Measurements from ENCODE around the gene GRB2. TPM values are rescaled to one million over a fixed set of nuclear protein-coding genes. Genes with fewer than 3 reads are reported as not detected.
"Not testable (repeated sequence)": the region's sequence is repeated elsewhere in the genome, so short reads cannot be mapped to it uniquely, and the experiment has no call there.

Gene GRB2
- total RNA-seq, 2 donors from 2014 or later: 120 to 144 TPM

DNA sequence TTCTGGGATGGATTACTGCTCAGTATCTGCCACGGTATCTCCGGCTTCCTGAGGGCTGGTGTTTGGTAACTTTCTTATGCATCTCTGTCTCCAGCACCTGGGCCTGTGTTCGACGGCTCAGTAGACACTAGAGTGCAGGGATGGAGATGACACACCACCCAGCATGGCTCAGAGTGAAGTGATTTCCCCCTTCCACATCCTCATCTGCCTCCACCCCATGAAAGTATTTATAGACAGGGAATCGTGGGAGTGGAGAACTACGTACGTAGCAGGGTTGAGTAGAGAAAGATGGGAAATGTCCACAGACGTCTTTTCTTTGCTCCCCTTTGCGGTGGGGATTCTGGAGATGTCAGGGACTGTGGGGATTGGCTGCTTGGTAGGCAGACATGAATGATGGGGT lies 104.4 kb downstream of the GRB2 start:
- DNase-seq (ENCODE audit: low spot score) (no peak), ATAC-seq (ENCODE audit: insufficient number of reproducible peaks, low FRiP score, low read depth) (no peak)
- Histone ChIP-seq H3K36me3 (no peaks in the 10 kb centered on the region), H3K27me3 (replicated peaks; ENCODE audit: insufficient read depth) (no peaks in the 10 kb centered on the region), H3K4me3 (no peak overlapping the region), H3K27ac (no peak overlapping the region), H3K9me3 (no peaks in the 10 kb centered on the region), H3K4me1 (ENCODE audit: control insufficient read depth in 1 of 2, low read depth in 2 of 2) (no peaks in the 10 kb centered on the region)
- TF ChIP-seq, protein P1, sequence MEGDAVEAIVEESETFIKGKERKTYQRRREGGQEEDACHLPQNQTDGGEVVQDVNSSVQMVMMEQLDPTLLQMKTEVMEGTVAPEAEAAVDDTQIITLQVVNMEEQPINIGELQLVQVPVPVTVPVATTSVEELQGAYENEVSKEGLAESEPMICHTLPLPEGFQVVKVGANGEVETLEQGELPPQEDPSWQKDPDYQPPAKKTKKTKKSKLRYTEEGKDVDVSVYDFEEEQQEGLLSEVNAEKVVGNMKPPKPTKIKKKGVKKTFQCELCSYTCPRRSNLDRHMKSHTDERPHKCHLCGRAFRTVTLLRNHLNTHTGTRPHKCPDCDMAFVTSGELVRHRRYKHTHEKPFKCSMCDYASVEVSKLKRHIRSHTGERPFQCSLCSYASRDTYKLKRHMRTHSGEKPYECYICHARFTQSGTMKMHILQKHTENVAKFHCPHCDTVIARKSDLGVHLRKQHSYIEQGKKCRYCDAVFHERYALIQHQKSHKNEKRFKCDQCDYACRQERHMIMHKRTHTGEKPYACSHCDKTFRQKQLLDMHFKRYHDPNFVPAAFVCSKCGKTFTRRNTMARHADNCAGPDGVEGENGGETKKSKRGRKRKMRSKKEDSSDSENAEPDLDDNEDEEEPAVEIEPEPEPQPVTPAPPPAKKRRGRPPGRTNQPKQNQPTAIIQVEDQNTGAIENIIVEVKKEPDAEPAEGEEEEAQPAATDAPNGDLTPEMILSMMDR (IDR thresholded peaks at IDR 0.05): no peak

DNA sequence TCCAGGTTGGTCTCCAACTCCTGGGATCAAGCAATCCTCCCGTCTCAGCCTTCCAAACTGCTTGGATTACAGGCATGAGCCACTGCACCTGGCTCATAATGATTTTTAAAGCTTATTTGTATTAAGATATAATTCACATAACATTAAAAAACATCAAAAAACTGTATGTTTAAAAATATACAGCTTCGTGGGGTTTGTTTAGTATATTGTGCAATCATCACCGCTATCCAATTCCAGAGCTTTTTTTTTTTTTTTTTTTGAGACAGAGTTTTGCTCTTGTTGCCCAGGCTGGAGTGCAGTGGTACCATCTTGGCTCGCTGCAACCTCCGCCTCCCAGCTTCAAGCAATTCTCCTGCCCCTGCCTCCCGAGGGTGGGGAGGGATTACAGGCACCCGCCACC lies 105.2 kb downstream of the GRB2 start:
- Histone ChIP-seq H3K9me3 (no peaks in the 10 kb centered on the region), H3K27me3 (replicated peaks; ENCODE audit: insufficient read depth) (no peaks in the 10 kb centered on the region), H3K36me3 (no peaks in the 10 kb centered on the region), H3K4me1 (ENCODE audit: control insufficient read depth in 1 of 2, low read depth in 2 of 2) (no peaks in the 10 kb centered on the region), H3K4me3 (no peak overlapping the region), H3K27ac (no peak overlapping the region)
- TF ChIP-seq, protein P1 (IDR thresholded peaks at IDR 0.05): no peak
- no peak for ATAC-seq (ENCODE audit: insufficient number of reproducible peaks, low FRiP score, low read depth)
- DNase-seq (ENCODE audit: low spot score): no peak

DNA sequence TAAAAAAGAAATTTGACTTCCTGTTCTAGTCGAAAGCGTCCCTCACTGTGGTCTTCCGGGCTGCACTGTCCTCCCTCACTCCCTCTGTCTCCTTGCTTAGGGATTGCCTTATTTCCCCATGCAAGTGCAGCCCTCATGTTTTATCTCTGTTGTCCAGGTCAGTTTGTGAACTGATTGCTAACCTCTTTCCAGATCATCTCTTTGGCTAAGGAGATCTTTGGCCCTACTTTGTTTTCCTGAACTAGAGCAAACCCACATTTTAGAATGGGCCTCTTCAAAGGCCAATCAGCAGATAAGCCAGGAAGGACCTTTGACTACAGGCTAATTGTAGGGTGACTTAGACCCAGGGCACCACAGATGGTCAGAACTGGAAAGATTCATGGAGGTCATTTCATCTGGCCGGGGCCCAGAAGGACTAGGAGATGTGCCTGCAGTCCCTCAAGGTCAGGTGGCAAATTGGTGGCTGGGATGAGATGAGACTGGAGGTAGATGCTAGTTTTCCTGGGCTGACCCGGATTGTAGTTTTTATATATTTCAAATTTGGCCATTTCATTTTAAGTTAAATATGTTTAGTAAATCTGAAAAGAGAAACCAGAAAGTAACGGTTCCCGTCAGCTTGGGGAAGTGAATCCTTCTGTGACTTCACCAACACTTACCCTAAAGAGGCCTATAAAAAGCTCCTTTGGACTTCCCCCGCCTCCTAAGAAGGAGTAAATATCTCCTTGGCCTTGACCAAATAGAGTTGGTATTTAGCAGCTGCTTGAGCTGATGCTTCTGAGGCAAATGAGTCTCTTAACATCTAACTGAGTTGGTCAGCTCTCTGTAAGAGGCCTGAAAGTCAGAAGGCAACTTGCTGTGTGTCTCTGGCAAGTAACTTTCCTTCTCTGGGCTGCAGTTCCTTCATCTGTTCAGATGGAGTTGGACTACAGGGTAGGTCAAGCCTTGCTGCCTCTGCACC lies 110.0 kb downstream of the GRB2 start:
- Histone ChIP-seq H3K9me3 (no peaks in the 10 kb centered on the region), H3K36me3 (no peaks in the 10 kb centered on the region), H3K4me3 (no peak overlapping the region), H3K27ac (peak overlapping the region; percentile 13 to 53), H3K4me1 (ENCODE audit: control insufficient read depth in 1 of 2, low read depth in 2 of 2) (no peaks in the 10 kb centered on the region), H3K27me3 (replicated peaks; ENCODE audit: insufficient read depth) (no peaks in the 10 kb centered on the region)
- DNase-seq (ENCODE audit: low spot score): no peak
- TF ChIP-seq, protein P1 (IDR thresholded peaks at IDR 0.05): no peak
- no peak for ATAC-seq (ENCODE audit: insufficient number of reproducible peaks, low FRiP score, low read depth)

DNA sequence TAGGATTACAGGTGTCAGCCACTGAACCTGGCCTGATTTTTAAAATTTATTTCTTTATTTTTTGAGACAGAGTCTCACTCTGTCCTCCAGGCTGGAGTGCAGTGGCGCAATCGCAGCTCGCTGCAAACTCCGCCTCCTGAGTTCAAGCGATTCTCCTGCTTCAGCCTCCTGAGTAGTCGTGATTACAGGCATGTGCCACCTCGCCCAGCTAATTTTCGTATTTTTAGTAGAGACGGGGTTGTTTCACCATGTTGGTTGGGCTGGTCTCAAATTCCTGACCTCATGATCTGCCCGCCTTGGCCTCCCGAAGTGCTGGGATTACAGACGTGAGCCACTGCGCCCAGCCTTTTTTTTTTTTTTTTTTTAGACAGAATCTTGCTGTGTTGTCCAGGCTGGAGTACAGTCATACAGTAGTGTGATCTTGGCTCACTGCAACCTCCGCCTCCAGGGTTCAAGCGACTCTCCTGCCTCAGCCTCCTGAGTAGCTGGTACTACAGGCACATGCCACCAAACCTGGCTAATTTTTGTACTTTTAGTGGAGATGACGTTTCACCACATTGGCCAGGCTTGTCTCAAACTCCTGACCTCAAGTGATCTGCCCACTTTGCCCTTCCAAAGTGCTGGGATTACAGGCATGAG lies 112.5 kb downstream of the GRB2 start:
- not testable (repeated sequence) for H3K4me1 ChIP-seq (ENCODE audit: control insufficient read depth in 1 of 2, low read depth in 2 of 2); H3K4me3 ChIP-seq; DNase-seq (ENCODE audit: low spot score); H3K9me3 ChIP-seq; H3K27me3 ChIP-seq (replicated peaks; ENCODE audit: insufficient read depth); H3K27ac ChIP-seq; ATAC-seq (ENCODE audit: insufficient number of reproducible peaks, low FRiP score, low read depth); H3K36me3 ChIP-seq

DNA sequence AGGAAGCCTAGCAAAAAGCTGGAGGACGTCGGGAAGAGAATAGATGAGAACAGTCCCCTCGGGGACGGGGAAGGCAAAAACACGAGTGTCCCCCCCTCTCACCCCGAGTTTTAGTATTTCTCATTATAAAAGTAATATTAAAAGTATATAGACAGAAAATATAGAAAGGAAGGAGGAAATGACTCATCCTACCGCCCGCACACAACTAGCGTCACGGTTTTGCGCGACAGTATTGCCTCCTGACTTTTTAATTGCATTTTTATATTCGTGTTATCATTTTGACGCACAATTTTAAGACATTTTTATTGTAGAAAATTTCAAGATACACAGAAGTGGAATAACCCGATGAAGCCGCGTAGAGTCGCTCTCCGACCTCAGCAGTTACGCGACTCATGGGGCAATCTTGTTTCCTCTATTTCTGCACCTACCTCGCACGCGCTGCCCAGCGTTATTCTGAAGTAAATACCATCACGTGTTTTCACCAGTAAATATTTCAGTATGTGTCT lies 115.6 kb downstream of the GRB2 start:
- peak overlapping the region; percentile 82 for H3K4me3 ChIP-seq
- DNase-seq (ENCODE audit: low spot score): no peak
- peak; percentile 7 for ATAC-seq (ENCODE audit: insufficient number of reproducible peaks, low FRiP score, low read depth)
- no peaks in the 10 kb centered on the region for H3K9me3 ChIP-seq
- H3K36me3 ChIP-seq: peaks cover 4% of the 10 kb centered on the region
- no peaks in the 10 kb centered on the region for H3K27me3 ChIP-seq (replicated peaks; ENCODE audit: insufficient read depth)
- peak overlapping the region; percentile 92 for H3K27ac ChIP-seq
- TF ChIP-seq, protein P1 (IDR thresholded peaks at IDR 0.05): no peak
- H3K4me1 ChIP-seq (ENCODE audit: control insufficient read depth in 1 of 2, low read depth in 2 of 2): peaks cover 0 to 6% of the 10 kb centered on the region in 2 donors

All from thoracic aorta (tissue), 2 donors.